Osteocyte (in vitro differentiated cells): ENCODE data around the gene ANKS1B. TPM values are rescaled to one million over a fixed set of nuclear protein-coding genes. Genes with fewer than 3 reads are reported as not detected.

Experiments used
- DNase-seq: peaks from one replicate; pipeline ENCODE4 v3.0.0; 2021; ENCODE audit warnings: mixed read lengths; ENCODE audit not compliant: unreplicated experiment; ENCODE audit errors: extremely low spot score
- H3K27ac Mint-ChIP-seq: one replicate; pipeline ENCODE4 v1.8.0; 2021; ENCODE audit warnings: mild to moderate bottlenecking, mixed read lengths; ENCODE audit not compliant: unreplicated experiment
- H3K27me3 Mint-ChIP-seq: one replicate; pipeline ENCODE4 v1.8.0; 2021; ENCODE audit warnings: mixed read lengths; ENCODE audit not compliant: unreplicated experiment
- H3K36me3 Mint-ChIP-seq: one replicate; pipeline ENCODE4 v1.8.0; 2021; ENCODE audit warnings: mixed read lengths; ENCODE audit not compliant: unreplicated experiment
- H3K4me1 Mint-ChIP-seq: one replicate; pipeline ENCODE4 v1.8.0; 2021; ENCODE audit warnings: mixed read lengths; ENCODE audit not compliant: unreplicated experiment
- H3K4me3 Mint-ChIP-seq: one replicate; pipeline ENCODE4 v1.8.0; 2021; ENCODE audit warnings: mild to moderate bottlenecking, moderate library complexity, mixed read lengths; ENCODE audit not compliant: unreplicated experiment
- H3K9me3 Mint-ChIP-seq: one replicate; pipeline ENCODE4 v1.8.0; 2021; ENCODE audit warnings: mixed read lengths; ENCODE audit not compliant: unreplicated experiment
- CTCF ChIP-seq: fragments of 200-600 bp; sonication (generic); IDR thresholded peaks from 2 replicates; pipeline ENCODE4 v1.5.0; 2021; ENCODE audit warnings: antibody characterized with exemption, mild to moderate bottlenecking, moderate library complexity
- total RNA-seq: library from RNA; stranded (reverse); gene quantifications from 2 replicates; pipeline ENCODE4 v1.2.1, GENCODE V29; 2021

Gene ANKS1B
- total RNA-seq, 1 donor from 2014 or later: 0.70 TPM

DNA sequence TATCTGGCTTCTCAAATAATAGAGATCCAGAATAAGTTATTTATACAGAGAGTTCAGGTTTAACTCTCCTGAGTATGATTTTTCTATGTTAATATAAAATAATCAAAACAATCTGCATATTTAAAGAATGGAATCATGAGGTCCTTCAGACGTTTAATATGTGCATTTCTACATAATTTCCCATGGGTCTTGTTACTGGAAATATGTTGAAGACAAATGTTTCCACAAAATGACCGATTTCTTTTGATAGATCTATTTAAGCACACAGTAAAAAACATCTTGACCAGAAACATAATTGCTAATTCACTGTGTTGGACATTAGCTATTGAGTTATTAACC lies 957.7 kb downstream of the ANKS1B start:
- H3K4me3 Mint-ChIP-seq: no peak overlapping the region
- no peaks in the 10 kb centered on the region for H3K4me1 Mint-ChIP-seq
- peaks cover 15% of the 10 kb centered on the region for H3K27me3 Mint-ChIP-seq
- no peaks in the 10 kb centered on the region for H3K36me3 Mint-ChIP-seq
- H3K27ac Mint-ChIP-seq: no peak overlapping the region
- TF ChIP-seq CTCF: no peak
- H3K9me3 Mint-ChIP-seq: no peaks in the 10 kb centered on the region
- no peak for DNase-seq

DNA sequence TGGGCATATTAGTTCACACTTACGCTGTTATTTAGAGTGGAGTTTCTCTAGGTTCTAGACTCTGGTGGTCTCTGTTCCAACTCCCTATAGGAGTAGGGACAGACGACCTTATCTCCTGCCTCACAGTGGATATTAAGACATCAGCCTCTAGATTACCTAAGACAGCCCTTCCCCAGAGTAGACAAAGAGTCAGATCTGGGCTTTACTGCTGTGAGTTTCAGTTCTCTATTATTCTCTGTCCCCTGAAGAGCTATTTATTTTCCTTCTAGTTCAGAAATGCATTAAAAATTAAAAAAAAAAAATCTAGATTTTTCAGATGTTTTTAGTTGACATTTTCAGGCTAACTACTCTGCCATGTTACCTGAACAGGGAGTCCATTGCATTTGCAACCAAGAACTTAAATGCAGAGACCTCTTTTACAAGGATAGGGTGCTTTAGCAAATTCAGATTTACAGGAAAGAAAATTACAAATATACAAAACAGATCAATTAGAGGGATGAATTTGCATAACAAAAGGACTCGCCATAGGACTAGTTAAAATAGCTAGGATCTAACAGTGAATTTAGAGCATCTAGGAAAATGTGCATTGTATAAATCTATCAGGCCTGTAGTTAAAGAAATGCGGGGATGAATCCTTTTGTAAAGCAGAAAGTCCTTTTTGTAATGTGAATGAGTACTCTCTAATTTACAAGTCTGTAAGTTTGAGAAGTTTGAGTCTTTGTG lies 958.2 kb downstream of the ANKS1B start:
- Mint-ChIP-seq H3K9me3 (no peaks in the 10 kb centered on the region), H3K27ac (no peak overlapping the region), H3K36me3 (no peaks in the 10 kb centered on the region), H3K4me1 (no peaks in the 10 kb centered on the region), H3K27me3 (peaks cover 15% of the 10 kb centered on the region), H3K4me3 (no peak overlapping the region)
- DNase-seq: no peak
- TF ChIP-seq CTCF: no peak

DNA sequence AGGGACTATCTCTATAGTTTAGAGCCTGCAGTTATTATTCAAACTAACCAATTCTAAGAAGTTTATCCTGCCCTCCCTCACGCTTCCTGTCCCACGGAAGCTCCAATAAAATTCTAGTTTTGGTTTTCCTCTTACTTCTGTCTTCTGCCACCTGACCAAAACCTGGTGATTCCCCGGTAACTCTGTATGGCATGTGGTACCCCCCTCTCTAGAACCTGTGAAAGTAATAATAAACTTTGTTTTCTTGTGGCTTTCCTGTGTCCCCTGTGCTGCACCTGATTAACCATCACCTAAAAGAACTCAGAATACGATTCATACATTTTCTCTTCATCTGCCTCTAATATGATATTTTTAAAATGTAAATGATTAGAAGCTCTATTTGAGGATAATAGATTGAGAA lies 959.9 kb downstream of the ANKS1B start:
- no peaks in the 10 kb centered on the region for H3K9me3 Mint-ChIP-seq
- no peak overlapping the region for H3K4me3 Mint-ChIP-seq
- no peaks in the 10 kb centered on the region for H3K36me3 Mint-ChIP-seq
- no peak for DNase-seq
- TF ChIP-seq CTCF: no peak
- no peak overlapping the region for H3K27ac Mint-ChIP-seq
- H3K4me1 Mint-ChIP-seq: no peaks in the 10 kb centered on the region
- peaks cover 22% of the 10 kb centered on the region for H3K27me3 Mint-ChIP-seq

DNA sequence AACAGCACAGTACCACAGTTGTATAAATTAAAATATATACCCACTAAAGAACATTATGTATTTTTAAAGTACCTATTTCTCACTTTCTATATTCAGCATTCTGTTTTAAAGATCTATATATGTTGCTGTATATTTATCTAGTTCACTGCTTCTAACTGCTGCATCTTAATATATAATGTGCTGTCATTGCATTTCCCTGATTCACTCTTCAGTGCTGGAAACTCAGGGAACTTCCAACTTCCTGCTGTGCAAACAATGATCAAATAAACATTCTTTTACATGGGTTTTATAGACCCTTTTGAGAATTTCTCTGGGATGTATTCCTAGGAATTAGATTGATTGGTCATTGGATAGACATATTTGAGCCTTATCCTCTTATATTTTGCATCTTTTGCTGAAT lies 960.5 kb downstream of the ANKS1B start:
- DNase-seq: no peak
- H3K36me3 Mint-ChIP-seq: no peaks in the 10 kb centered on the region
- H3K9me3 Mint-ChIP-seq: no peaks in the 10 kb centered on the region
- no peak for TF ChIP-seq CTCF
- no peak overlapping the region for H3K4me3 Mint-ChIP-seq
- H3K27me3 Mint-ChIP-seq: peaks cover 22% of the 10 kb centered on the region
- no peak overlapping the region for H3K27ac Mint-ChIP-seq
- H3K4me1 Mint-ChIP-seq: no peaks in the 10 kb centered on the region

DNA sequence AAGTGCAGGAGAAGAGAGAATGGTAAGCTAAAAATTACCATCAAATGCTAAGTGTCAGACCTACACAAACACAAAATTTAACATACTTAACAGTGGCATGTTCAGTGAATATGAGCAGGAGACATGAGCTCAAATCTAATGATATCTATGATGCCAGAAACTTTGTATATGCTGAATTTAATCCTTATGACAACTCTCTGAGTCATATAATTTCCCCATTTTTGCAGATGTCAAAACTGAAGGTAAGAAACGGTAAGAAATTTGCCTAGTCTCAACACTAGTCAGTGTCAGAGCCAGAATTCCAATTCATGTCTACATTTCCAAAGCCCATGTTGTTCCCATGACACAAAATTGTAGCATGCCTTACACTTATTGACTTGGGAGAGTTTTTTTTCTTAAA lies 963.9 kb downstream of the ANKS1B start:
- no peaks in the 10 kb centered on the region for H3K4me1 Mint-ChIP-seq
- H3K9me3 Mint-ChIP-seq: no peaks in the 10 kb centered on the region
- TF ChIP-seq CTCF: no peak
- peaks cover 18% of the 10 kb centered on the region for H3K27me3 Mint-ChIP-seq
- H3K27ac Mint-ChIP-seq: no peak overlapping the region
- no peak for DNase-seq
- no peaks in the 10 kb centered on the region for H3K36me3 Mint-ChIP-seq
- H3K4me3 Mint-ChIP-seq: no peak overlapping the region
